HUDEP-2 (cell line): ENCODE data around the gene PCDHB10.
A peak's percentile ranks its signal among the peaks of the same experiment; 100 is the strongest.
"Not testable (repeated sequence)": the region's sequence is repeated elsewhere in the genome, so short reads cannot be mapped to it uniquely, and the experiment has no call there.

Experiments used
- DNase-seq, 76 experiments: peaks; one replicate each; lab custom pipeline; 2025; ENCODE audit not compliant: unreplicated experiment in 76 of 76; lab: John Stamatoyannopoulos, UW

PCDHB10 gene

GRCh38 chr5:141192110-141192725 lies at the start of gene PCDHB10:
Gene PCDHB10, plus strand, starts transcription at chr5:141192353. Its CDS starts 200 bp downstream, at chr5:141192553.
- peak in 5 of 76 experiments; percentile 1 to 16 (median 3) for DNase-seq

GRCh38 chr5:141149812-141150211 lies 42.3 kb upstream of the PCDHB10 start, which contains the start of gene PCDHB6:
Gene PCDHB6, plus strand, starts transcription at chr5:141150057. Its CDS starts 201 bp downstream, at chr5:141150258.
- no peak for DNase-seq

GRCh38 chr5:141150224-141150992 lies 41.7 kb upstream of the PCDHB10 start:
- DNase-seq, result no peak

- DNase-seq, result no peak
These were observed 41.2 kb upstream of the PCDHB10 start for GRCh38 chr5:141150993-141151325.

GRCh38 chr5:141151632-141152031 lies 40.5 kb upstream of the PCDHB10 start:
- DNase-seq, result not testable (repeated sequence)

- DNase-seq, result not testable (repeated sequence)
These were observed 40.1 kb upstream of the PCDHB10 start for GRCh38 chr5:141152096-141152495.

- no peak for DNase-seq
These were observed 36.4 kb upstream of the PCDHB10 start for GRCh38 chr5:141155540-141156374.

GRCh38 chr5:141157356-141157755 lies 34.8 kb upstream of the PCDHB10 start:
- DNase-seq, result not testable (repeated sequence)

GRCh38 chr5:141157901-141158300 lies 34.3 kb upstream of the PCDHB10 start:
- not testable (repeated sequence) for DNase-seq

- peak in 1 of 76 experiments; percentile 3 for DNase-seq
These were observed 19.6 kb upstream of the PCDHB10 start, which contains the start of gene PCDHB7 for GRCh38 chr5:141172381-141173204. Gene PCDHB7, plus strand, starts transcription at chr5:141172644. Its CDS starts 192 bp downstream, at chr5:141172836.

- DNase-seq, result not testable (repeated sequence)
These were observed 17.7 kb upstream of the PCDHB10 start for GRCh38 chr5:141174291-141175104.

- no peak for DNase-seq
These were observed 16.2 kb upstream of the PCDHB10 start for GRCh38 chr5:141175933-141176332.

GRCh38 chr5:141177577-141178191 lies 14.5 kb upstream of the PCDHB10 start, which contains the start of gene PCDHB8:
Gene PCDHB8, plus strand, starts transcription at chr5:141177790. Its CDS starts 245 bp downstream, at chr5:141178035.
- not testable (repeated sequence) for DNase-seq

- not testable (repeated sequence) for DNase-seq
These were observed 12.8 kb upstream of the PCDHB10 start for GRCh38 chr5:141179371-141179770.

GRCh38 chr5:141179876-141180275 lies 12.3 kb upstream of the PCDHB10 start:
- DNase-seq, result not testable (repeated sequence)

- no peak for DNase-seq
These were observed 11.8 kb upstream of the PCDHB10 start for GRCh38 chr5:141180313-141180712.

- peak in 2 of 76 experiments; percentile 0 to 4 for DNase-seq
These were observed 9.9 kb upstream of the PCDHB10 start, which contains the start of gene PCDHB16 for GRCh38 chr5:141182248-141182647. Gene PCDHB16, plus strand, starts transcription at chr5:141182387. Its CDS starts 173 bp downstream, at chr5:141182560.

GRCh38 chr5:141184117-141184855 lies 7.9 kb upstream of the PCDHB10 start:
- DNase-seq, result not testable (repeated sequence)
